Stomach (tissue), 9 donors: Measurements from ENCODE around the gene PPBP. TPM values are rescaled to one million over a fixed set of nuclear protein-coding genes. Genes with fewer than 3 reads are reported as not detected.

Experiments
- DNase-seq, 2 donors: peaks; one replicate each; pipeline versions ENCODE4 v3.0.0 to v3.0.0-alpha.2; 2013 to 2019
- H3K27ac ChIP-seq, 5 donors: fragments of 200-600 bp in 4 of 5; sonication (generic) in 4 of 5; one replicate each; pipeline ENCODE4 v1.5.1; 2013 to 2019; ENCODE audit warnings: mild to moderate bottlenecking in 1 of 5, moderate library complexity in 1 of 5
- H3K27me3 ChIP-seq, 3 donors: fragments of 200-600 bp; sonication (generic); one replicate each; pipeline ENCODE4 v1.5.1; 2017 to 2019; ENCODE audit warnings: mixed run types in 1 of 3
- H3K36me3 ChIP-seq, 4 donors: fragments of 200-600 bp; sonication (generic); 1 replicate in 3 of 4; 2 replicates in 1 of 4; pipeline ENCODE4 v1.5.1; 2016 to 2019
- H3K4me1 ChIP-seq, 4 donors: fragments of 200-600 bp; sonication (generic); one replicate each; pipeline ENCODE4 v1.5.1; 2016 to 2019
- H3K4me3 ChIP-seq, 4 donors: fragments of 200-600 bp; sonication (generic) in 3 of 4; one replicate each; pipeline ENCODE4 v1.5.1; 2016 to 2019; ENCODE audit warnings: mild to moderate bottlenecking in 1 of 4
- H3K9me3 ChIP-seq, 4 donors: fragments of 200-600 bp; sonication (generic); one replicate each; pipeline ENCODE4 v1.5.1; 2016 to 2019
- CTCF ChIP-seq, 7 experiments: fragments of 450-650 bp in 4 of 7; fragments of 200-600 bp in 3 of 7; sonication (generic) in 3 of 7; IDR thresholded peaks; one replicate each; pipeline ENCODE4 v1.5.1; 2016 to 2019; ENCODE audit warnings: antibody characterized with exemption in 7 of 7, control low read depth in 2 of 7, mild to moderate bottlenecking in 1 of 7
- EP300 ChIP-seq: sonication (generic); formaldehyde crosslinking; IDR thresholded peaks from one replicate; pipeline ENCODE4 v1.6.1; 2017; ENCODE audit warnings: antibody characterized with exemption
- POLR2A ChIP-seq, 4 donors: fragments of 450-650 bp; IDR thresholded peaks; one replicate each; pipeline ENCODE4 v1.6.1; 2016; ENCODE audit warnings: antibody characterized with exemption in 4 of 4, control low read depth in 2 of 4, mild to moderate bottlenecking in 1 of 4, moderate library complexity in 1 of 4
- POLR2AphosphoS5 ChIP-seq, 3 donors: sonication (generic); formaldehyde crosslinking; IDR thresholded peaks; one replicate each; pipeline ENCODE4 v1.6.1; 2016; ENCODE audit warnings: antibody characterized with exemption in 3 of 3
- whole genome bisulfite sequencing, 5 donors: extraction: QIAGEN DNeasy Blood & Tissue Kit in 3 of 5; methylation state at CpG; one replicate each; pipeline versions ENCODE4 v1.1.5 to v1.1.7; 2013 to 2018; 5-methylcytosine and 5-hydroxymethylcytosine counted together
- intact Hi-C: fragments of 100-400 bp; cut with DNase I; formaldehyde crosslinking; loops from one replicate; pipeline ENCODE4 v1.15.1; 2023; ENCODE audit warnings: low total_unique reads
- polyA plus RNA-seq, 3 donors: library from polyadenylated mRNA; stranded (reverse); fragments of 200-250 nt; gene quantifications; one replicate each; pipeline ENCODE4 v1.2.3, GENCODE V29; 2013
- total RNA-seq, 5 donors: library from RNA; depleted of rRNA; stranded (reverse); fragments of >200 nt; gene quantifications; one replicate each; pipeline versions ENCODE4 v1.1.0 to v1.2.3, GENCODE V29; 2014 to 2016
- donor health status: healthy with polysubstance abuse.
- donor health status: Bipolar disorder and iron deficiency.
- donor health status: healthy.

PPBP gene
- total and polyA plus RNA-seq, 8 donors = 2.4 to 6.6 TPM; not detected in 6

GRCh38 chr4:74023709-74024108, 35.7 kb upstream of the PPBP start:
- peak in 1 of 2 donors; percentile 74 for DNase-seq

GRCh38 chr4:74021601-74022000, 33.6 kb upstream of the PPBP start:
- intact Hi-C loops = no loop called here
- H3K27me3 ChIP-seq = no peaks in the 10 kb centered on the region
- H3K27ac ChIP-seq = no peak overlapping the region
- H3K4me1 ChIP-seq = peaks cover 0 to 8% (median 2%) of the 10 kb centered on the region in 4 donors
- 53 to 83% (median 71%) methylated on average over 2 of the region's 2 CpGs for WGBS, 5 donors
- no peak overlapping the region for H3K4me3 ChIP-seq
- no peaks in the 10 kb centered on the region for H3K9me3 ChIP-seq
- DNase-seq = no peak
- no peak for TF ChIP-seq EP300
- no peak for TF ChIP-seq CTCF (IDR thresholded peaks at IDR 0.05)
- TF ChIP-seq POLR2A (IDR thresholded peaks at IDR 0.05) = no peak
- no peak for TF ChIP-seq POLR2AphosphoS5 (IDR thresholded peaks at IDR 0.05)
- no peaks in the 10 kb centered on the region for H3K36me3 ChIP-seq

More at GRCh38 chr4:74023709-74024108, 35.7 kb upstream of the PPBP start:
- Histone ChIP-seq H3K4me1 (peaks cover 0 to 4% (median under 1%) of the 10 kb centered on the region in 4 donors), H3K36me3 (no peaks in the 10 kb centered on the region), H3K4me3 (no peak overlapping the region), H3K9me3 (no peaks in the 10 kb centered on the region), H3K27me3 (no peaks in the 10 kb centered on the region), H3K27ac (peak overlapping the region in 4 of 5 donors; percentile 58 to 83 (median 64))
- TF ChIP-seq POLR2A (IDR thresholded peaks at IDR 0.05) (no peak), POLR2AphosphoS5 (IDR thresholded peaks at IDR 0.05) (peak in 2 of 3 donors; percentile 38 to 73), CTCF (IDR thresholded peaks at IDR 0.05) (no peak)
- intact Hi-C loops = no loop called here
- WGBS, 5 donors = 36 to 68% (median 46%) methylated on average over 2 of the region's 2 CpGs

GRCh38 chr4:74018771-74019170, 30.8 kb upstream of the PPBP start:
- WGBS, 5 donors = 45 to 55% (median 48%) methylated on average over 3 of the region's 3 CpGs
- H3K4me3 ChIP-seq = no peak overlapping the region
- no peaks in the 10 kb centered on the region for H3K27me3 ChIP-seq
- TF ChIP-seq EP300 = no peak
- H3K9me3 ChIP-seq = no peaks in the 10 kb centered on the region
- H3K27ac ChIP-seq = peak overlapping the region in 2 of 5 donors; percentile 0 to 26
- intact Hi-C loops = no loop called here
- peaks cover 0 to 14% (median 2%) of the 10 kb centered on the region in 4 donors for H3K4me1 ChIP-seq
- DNase-seq = peak in 1 of 2 donors; percentile 20
- no peaks in the 10 kb centered on the region for H3K36me3 ChIP-seq

- DNase-seq = no peak
- Histone ChIP-seq H3K9me3 (no peaks in the 10 kb centered on the region), H3K27me3 (no peaks in the 10 kb centered on the region), H3K27ac (no peak overlapping the region), H3K36me3 (no peaks in the 10 kb centered on the region), H3K4me1 (peaks cover 0 to 14% (median under 1%) of the 10 kb centered on the region in 4 donors), H3K4me3 (no peak overlapping the region)
- TF ChIP-seq EP300 (no peak), POLR2A (IDR thresholded peaks at IDR 0.05) (no peak), POLR2AphosphoS5 (IDR thresholded peaks at IDR 0.05) (no peak), CTCF (IDR thresholded peaks at IDR 0.05) (no peak)
- intact Hi-C loops = no loop called here
Observed at GRCh38 chr4:74018116-74018515, 30.1 kb upstream of the PPBP start.

- no peak overlapping the region for H3K4me3 ChIP-seq
- intact Hi-C loops = no loop called here
- H3K9me3 ChIP-seq = no peaks in the 10 kb centered on the region
- peaks cover 0 to 14% (median 0%) of the 10 kb centered on the region in 4 donors for H3K4me1 ChIP-seq
- peak in 1 of 2 donors; percentile 36 for DNase-seq
- WGBS, 5 donors = 26 to 44% (median 32%) methylated on average over 1 of the region's 1 CpG
- TF ChIP-seq POLR2A (IDR thresholded peaks at IDR 0.05) = no peak
- peak in 1 of 3 donors; percentile 15 for TF ChIP-seq POLR2AphosphoS5 (IDR thresholded peaks at IDR 0.05)
- TF ChIP-seq CTCF (IDR thresholded peaks at IDR 0.05) = no peak
- H3K27ac ChIP-seq = no peak overlapping the region
- no peaks in the 10 kb centered on the region for H3K27me3 ChIP-seq
- H3K36me3 ChIP-seq = no peaks in the 10 kb centered on the region
Observed at GRCh38 chr4:74016068-74016467, 28.1 kb upstream of the PPBP start.
